ENCODE data around the gene RYR2. TPM values are rescaled to one million over a fixed set of nuclear protein-coding genes. Genes with fewer than 3 reads are reported as not detected.
A peak's percentile ranks its signal among the peaks of the same experiment; 100 is the strongest.

The RYR2 gene
- total and polyA plus RNA-seq, 4 donors = 9.2 to 31.2 (median 17.3) TPM

DNA sequence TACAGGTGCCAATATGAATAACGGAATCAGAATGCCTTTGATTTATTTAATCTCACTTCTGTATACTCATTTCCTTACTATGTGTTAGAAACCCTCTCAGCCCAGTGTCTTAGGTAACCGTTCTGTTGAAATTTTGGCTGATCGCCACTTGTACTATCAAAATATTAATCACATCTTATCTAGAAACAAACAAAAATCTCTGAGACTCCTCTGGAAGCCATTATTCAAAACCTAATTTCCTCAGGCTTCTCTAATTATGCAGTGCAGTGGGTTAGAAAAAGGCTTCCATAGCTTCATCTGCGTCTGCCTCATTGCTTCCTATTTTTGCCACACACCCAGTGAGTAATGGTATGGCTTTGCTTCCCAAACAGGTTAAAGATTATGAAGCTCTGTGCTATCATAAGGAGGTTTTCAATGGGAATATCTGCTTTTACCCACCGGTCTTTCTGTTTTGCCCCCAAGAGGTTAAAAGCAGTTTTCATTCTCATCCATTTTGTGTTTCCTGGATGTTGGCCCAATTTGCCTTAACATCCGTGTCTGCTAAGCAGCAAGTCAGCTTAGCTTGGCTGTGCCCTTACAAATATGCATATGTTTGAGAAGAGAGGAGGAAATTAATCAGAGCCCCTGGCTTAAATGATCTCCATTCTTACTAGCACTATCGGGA is 129.6 kb downstream of the RYR2 start:
- H3K9me3 ChIP-seq (ENCODE audit: control insufficient read depth, insufficient read depth, low read length) = no peaks in the 10 kb centered on the region

DNA sequence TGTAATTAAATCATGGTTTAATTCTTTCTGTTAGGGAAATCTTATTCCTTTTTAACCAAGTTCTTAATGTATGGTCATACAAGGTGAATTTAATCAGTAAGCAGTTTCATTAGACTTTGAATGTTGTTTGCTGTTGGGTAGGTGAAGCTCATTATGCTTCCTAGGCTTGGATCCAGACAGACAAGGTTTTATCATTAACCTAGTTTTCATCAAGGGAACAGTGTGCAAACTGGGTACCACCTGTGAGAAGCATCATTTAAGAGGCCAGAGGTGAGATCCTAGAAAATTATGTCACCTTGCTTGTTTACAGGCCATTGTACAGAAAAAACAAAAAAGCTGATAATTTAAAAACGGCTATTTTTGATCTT is 130.1 kb downstream of the RYR2 start:
- 100% methylated on average over 1 of the region's 1 CpG for WGBS (ENCODE audit: insufficient coverage)
- H3K27ac ChIP-seq (ENCODE audit: low read depth, low read length) = no peak overlapping the region
- no peak overlapping the region for H3K4me3 ChIP-seq (ENCODE audit: low read depth, low read length)
- H3K9me3 ChIP-seq (ENCODE audit: control insufficient read depth, insufficient read depth, low read length) = no peaks in the 10 kb centered on the region
- no peaks in the 10 kb centered on the region for H3K27me3 ChIP-seq (ENCODE audit: control insufficient read depth, insufficient read depth, low read length)
- H3K4me1 ChIP-seq (ENCODE audit: control insufficient read depth, insufficient read depth, low read length) = no peaks in the 10 kb centered on the region
- H3K36me3 ChIP-seq (ENCODE audit: control insufficient read depth, insufficient read depth, low read length) = no peaks in the 10 kb centered on the region
- DNase-seq (ENCODE audit: low read depth in 4 of 6, low spot score in 6 of 6) = no peak

More for the DNA sequence above, 129.6 kb downstream of the RYR2 start:
- Histone ChIP-seq H3K27me3 (ENCODE audit: control insufficient read depth, insufficient read depth, low read length) (no peaks in the 10 kb centered on the region), H3K4me1 (ENCODE audit: control insufficient read depth, insufficient read depth, low read length) (no peaks in the 10 kb centered on the region), H3K4me3 (ENCODE audit: low read depth, low read length) (no peak overlapping the region), H3K36me3 (ENCODE audit: control insufficient read depth, insufficient read depth, low read length) (no peaks in the 10 kb centered on the region), H3K27ac (ENCODE audit: low read depth, low read length) (no peak overlapping the region)
- peak in 2 of 6 donors; percentile 75 to 78 for DNase-seq (ENCODE audit: low read depth in 4 of 6, low spot score in 6 of 6)
- 82% methylated on average over 3 of the region's 7 CpGs for WGBS (ENCODE audit: insufficient coverage)

DNA sequence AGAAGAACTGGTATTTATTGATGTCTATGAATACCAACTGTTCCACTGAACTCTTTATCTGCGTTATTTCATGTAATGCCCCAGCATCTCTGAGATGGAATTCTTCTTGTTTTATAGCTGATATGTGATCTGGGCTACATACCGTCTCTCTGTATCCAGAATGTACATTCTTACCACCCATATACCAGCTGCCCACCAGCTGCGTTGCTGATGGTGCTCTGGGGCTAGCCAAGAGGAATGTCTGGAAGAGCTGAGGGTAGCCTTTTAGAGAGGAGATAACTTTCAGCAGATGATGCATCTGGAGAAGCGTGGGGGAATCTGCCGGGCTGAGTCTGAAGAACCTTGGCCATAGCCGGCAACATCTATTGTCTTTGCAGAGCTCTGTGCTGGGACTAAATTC is 137.5 kb downstream of the RYR2 start:
- peaks cover 5% of the 10 kb centered on the region for H3K4me1 ChIP-seq (ENCODE audit: control insufficient read depth, insufficient read depth, low read length)
- H3K27ac ChIP-seq (ENCODE audit: low read depth, low read length) = no peak overlapping the region
- DNase-seq (ENCODE audit: low read depth in 4 of 6, low spot score in 6 of 6) = no peak
- H3K36me3 ChIP-seq (ENCODE audit: control insufficient read depth, insufficient read depth, low read length) = no peaks in the 10 kb centered on the region
- 72% methylated on average over 3 of the region's 6 CpGs for WGBS (ENCODE audit: insufficient coverage)
- no peak overlapping the region for H3K4me3 ChIP-seq (ENCODE audit: low read depth, low read length)
- H3K9me3 ChIP-seq (ENCODE audit: control insufficient read depth, insufficient read depth, low read length) = no peaks in the 10 kb centered on the region
- H3K27me3 ChIP-seq (ENCODE audit: control insufficient read depth, insufficient read depth, low read length) = no peaks in the 10 kb centered on the region

DNA sequence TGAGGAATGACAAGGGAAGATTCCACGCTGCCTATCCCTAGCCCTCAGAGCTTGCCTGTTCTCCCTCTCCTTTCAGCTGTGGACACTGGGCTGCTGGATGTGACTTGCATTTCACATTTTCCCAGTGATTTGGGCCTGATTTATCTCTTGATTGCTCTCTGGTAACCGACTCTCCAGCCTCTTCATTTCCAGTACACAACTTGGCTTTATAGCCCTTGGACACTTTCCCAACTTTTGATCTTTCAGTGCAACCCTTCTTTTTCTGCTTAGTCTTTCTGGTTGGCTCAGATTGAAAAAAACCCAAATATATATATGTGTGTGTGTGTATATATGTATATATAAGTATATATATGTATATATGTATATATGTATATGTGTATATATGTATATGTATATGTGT is 138.3 kb downstream of the RYR2 start:
- 25% methylated on average over 2 of the region's 2 CpGs for WGBS (ENCODE audit: insufficient coverage)
- Histone ChIP-seq H3K9me3 (ENCODE audit: control insufficient read depth, insufficient read depth, low read length) (no peaks in the 10 kb centered on the region), H3K36me3 (ENCODE audit: control insufficient read depth, insufficient read depth, low read length) (no peaks in the 10 kb centered on the region), H3K4me1 (ENCODE audit: control insufficient read depth, insufficient read depth, low read length) (peaks cover 5% of the 10 kb centered on the region), H3K4me3 (ENCODE audit: low read depth, low read length) (no peak overlapping the region), H3K27ac (ENCODE audit: low read depth, low read length) (no peak overlapping the region), H3K27me3 (ENCODE audit: control insufficient read depth, insufficient read depth, low read length) (no peaks in the 10 kb centered on the region)
- peak in 1 of 6 donors; percentile 16 for DNase-seq (ENCODE audit: low read depth in 4 of 6, low spot score in 6 of 6)

DNA sequence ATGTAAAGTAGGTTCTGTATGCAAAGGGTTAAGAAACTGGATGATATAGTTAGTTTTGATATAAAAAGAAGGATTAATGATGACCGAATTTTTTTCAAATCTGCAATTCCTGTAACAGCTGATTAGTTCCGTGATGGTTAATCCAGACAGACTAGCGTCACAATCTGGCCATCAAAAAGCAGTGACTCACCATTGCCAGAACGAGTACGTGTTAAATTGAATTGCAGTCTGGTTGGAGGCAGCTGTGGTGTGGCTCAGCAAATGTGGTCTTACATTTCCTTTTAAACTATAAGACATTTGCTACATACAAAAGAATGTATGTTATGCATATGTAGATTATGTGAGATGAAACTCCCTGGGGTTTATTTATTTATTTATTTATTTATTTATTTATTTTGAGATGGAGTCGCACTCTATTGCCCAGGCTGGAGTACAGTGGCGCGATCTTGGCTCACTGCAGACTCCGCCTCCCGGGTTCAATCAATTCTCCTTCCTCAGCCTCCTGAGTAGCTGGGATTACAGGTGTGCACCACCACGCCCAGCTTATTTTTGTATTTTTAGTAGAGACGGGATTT is 139.8 kb downstream of the RYR2 start:
- DNase-seq (ENCODE audit: low read depth in 4 of 6, low spot score in 6 of 6) = peak in 1 of 6 donors; percentile 51
- Histone ChIP-seq H3K36me3 (ENCODE audit: control insufficient read depth, insufficient read depth, low read length) (no peaks in the 10 kb centered on the region), H3K27ac (ENCODE audit: low read depth, low read length) (no peak overlapping the region), H3K4me3 (ENCODE audit: low read depth, low read length) (no peak overlapping the region), H3K27me3 (ENCODE audit: control insufficient read depth, insufficient read depth, low read length) (no peaks in the 10 kb centered on the region), H3K9me3 (ENCODE audit: control insufficient read depth, insufficient read depth, low read length) (no peaks in the 10 kb centered on the region), H3K4me1 (ENCODE audit: control insufficient read depth, insufficient read depth, low read length) (peaks cover 5% of the 10 kb centered on the region)
- WGBS (ENCODE audit: insufficient coverage) = 90% methylated on average over 5 of the region's 12 CpGs

DNA sequence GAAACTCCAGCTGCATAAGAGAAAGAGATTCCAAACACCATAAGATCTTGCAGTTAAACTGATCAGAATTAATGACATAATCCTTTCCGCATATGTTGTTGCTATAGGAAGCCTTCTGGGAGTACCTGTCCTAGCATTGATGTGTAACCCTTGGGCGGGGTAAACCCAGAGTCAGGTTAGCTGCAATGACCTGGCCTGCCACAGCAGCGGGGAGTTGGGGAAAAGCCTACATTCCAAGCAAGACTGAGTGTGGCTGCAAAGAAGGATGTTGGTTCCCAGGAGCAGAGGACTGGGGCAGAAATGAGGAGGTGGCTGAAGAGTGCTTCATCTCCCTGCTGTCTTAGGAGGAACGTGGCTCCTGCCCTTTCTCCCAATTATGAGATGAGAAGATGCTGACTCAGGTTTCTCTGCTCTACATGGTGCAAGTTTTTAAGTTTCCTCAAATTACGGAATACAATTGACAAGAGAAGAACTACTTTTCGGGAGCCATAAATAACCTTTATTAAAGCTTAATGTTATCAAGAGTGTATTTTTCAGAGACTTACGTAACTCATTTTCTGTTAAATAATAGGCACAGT is 142.1 kb downstream of the RYR2 start:
- Histone ChIP-seq H3K27ac (ENCODE audit: low read depth, low read length) (no peak overlapping the region), H3K9me3 (ENCODE audit: control insufficient read depth, insufficient read depth, low read length) (no peaks in the 10 kb centered on the region), H3K27me3 (ENCODE audit: control insufficient read depth, insufficient read depth, low read length) (no peaks in the 10 kb centered on the region), H3K4me3 (ENCODE audit: low read depth, low read length) (no peak overlapping the region), H3K4me1 (ENCODE audit: control insufficient read depth, insufficient read depth, low read length) (peaks cover 5% of the 10 kb centered on the region), H3K36me3 (ENCODE audit: control insufficient read depth, insufficient read depth, low read length) (no peaks in the 10 kb centered on the region)
- WGBS (ENCODE audit: insufficient coverage) = 62% methylated on average over 4 of the region's 7 CpGs
- no peak for DNase-seq (ENCODE audit: low read depth in 4 of 6, low spot score in 6 of 6)

DNA sequence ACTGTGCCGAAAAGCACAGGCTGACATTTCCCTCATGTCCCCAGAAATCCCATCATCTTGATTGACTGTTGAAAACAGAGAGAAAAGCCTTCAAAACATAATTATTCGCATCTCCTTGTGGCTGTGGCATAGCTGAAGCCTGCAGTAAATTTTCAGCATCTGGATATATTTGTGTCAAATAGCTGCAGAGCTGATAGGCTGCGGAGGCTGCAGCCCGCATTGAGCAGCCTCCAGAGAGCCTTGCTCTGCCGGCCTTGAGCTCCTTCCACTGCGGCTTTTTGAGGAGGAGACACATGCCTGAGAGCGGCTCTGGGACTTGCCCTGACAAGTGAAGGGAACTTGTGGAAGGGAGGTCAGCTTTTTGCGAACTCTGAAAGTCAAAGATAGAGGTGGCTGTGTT is 144.7 kb downstream of the RYR2 start:
- Histone ChIP-seq H3K4me3 (ENCODE audit: low read depth, low read length) (no peak overlapping the region), H3K36me3 (ENCODE audit: control insufficient read depth, insufficient read depth, low read length) (no peaks in the 10 kb centered on the region), H3K27ac (ENCODE audit: low read depth, low read length) (no peak overlapping the region), H3K27me3 (ENCODE audit: control insufficient read depth, insufficient read depth, low read length) (no peaks in the 10 kb centered on the region), H3K9me3 (ENCODE audit: control insufficient read depth, insufficient read depth, low read length) (no peaks in the 10 kb centered on the region), H3K4me1 (ENCODE audit: control insufficient read depth, insufficient read depth, low read length) (no peaks in the 10 kb centered on the region)
- DNase-seq (ENCODE audit: low read depth in 4 of 6, low spot score in 6 of 6) = peak in 1 of 6 donors; percentile 54
- WGBS (ENCODE audit: insufficient coverage) = 49% methylated on average over 7 of the region's 8 CpGs

DNA sequence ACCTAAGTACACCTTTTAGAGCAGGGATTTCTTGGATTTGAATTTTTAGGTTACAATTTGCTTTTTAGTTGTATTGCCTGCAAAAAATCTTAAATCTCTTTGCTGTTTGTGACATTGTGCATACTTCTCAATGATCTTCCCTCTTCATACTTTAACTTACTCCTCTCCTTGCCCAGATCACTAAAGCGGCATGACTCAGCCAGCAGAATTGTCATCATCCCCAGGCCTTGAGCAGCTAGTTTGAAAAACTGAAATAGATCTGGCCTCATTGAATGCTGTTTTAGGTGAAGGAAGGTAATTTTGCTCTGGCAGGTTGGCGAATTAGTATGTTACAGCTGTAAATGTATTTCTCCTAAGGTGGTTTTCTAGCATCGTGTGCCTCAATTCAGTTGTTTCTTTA is 145.9 kb downstream of the RYR2 start:
- Histone ChIP-seq H3K4me3 (ENCODE audit: low read depth, low read length) (no peak overlapping the region), H3K36me3 (ENCODE audit: control insufficient read depth, insufficient read depth, low read length) (no peaks in the 10 kb centered on the region), H3K27me3 (ENCODE audit: control insufficient read depth, insufficient read depth, low read length) (no peaks in the 10 kb centered on the region), H3K9me3 (ENCODE audit: control insufficient read depth, insufficient read depth, low read length) (no peaks in the 10 kb centered on the region), H3K4me1 (ENCODE audit: control insufficient read depth, insufficient read depth, low read length) (no peaks in the 10 kb centered on the region), H3K27ac (ENCODE audit: low read depth, low read length) (no peak overlapping the region)
- 85% methylated on average over 2 of the region's 3 CpGs for WGBS (ENCODE audit: insufficient coverage)
- DNase-seq (ENCODE audit: low read depth in 4 of 6, low spot score in 6 of 6) = no peak

DNA sequence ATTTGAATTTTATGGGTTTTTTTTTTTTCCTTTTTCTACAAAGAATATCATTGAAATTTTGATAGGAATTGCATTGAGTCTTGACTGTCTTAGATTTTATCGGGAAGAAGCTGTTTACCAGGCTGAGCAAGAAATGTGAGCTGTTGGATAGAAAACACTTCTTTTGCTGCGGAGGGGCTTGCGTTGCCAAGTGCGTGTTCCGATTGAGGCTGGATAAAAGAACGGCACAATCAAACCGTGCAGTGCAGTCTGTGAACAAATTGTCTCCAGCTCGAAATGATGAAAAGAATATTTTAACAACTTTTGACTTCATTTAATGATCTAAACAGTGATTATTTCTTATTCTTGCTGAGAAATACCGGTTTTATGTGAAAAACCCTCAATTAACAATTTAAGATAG is 149.4 kb downstream of the RYR2 start:
- Histone ChIP-seq H3K4me1 (ENCODE audit: control insufficient read depth, insufficient read depth, low read length) (no peaks in the 10 kb centered on the region), H3K4me3 (ENCODE audit: low read depth, low read length) (no peak overlapping the region), H3K36me3 (ENCODE audit: control insufficient read depth, insufficient read depth, low read length) (no peaks in the 10 kb centered on the region), H3K9me3 (ENCODE audit: control insufficient read depth, insufficient read depth, low read length) (no peaks in the 10 kb centered on the region), H3K27ac (ENCODE audit: low read depth, low read length) (no peak overlapping the region), H3K27me3 (ENCODE audit: control insufficient read depth, insufficient read depth, low read length) (no peaks in the 10 kb centered on the region)
- 60% methylated on average over 1 of the region's 9 CpGs for WGBS (ENCODE audit: insufficient coverage)
- peak in 1 of 6 donors; percentile 25 for DNase-seq (ENCODE audit: low read depth in 4 of 6, low spot score in 6 of 6)
